H1 (cell line): ENCODE data around the gene CFAP61. TPM values are rescaled to one million over a fixed set of nuclear protein-coding genes. Genes with fewer than 3 reads are reported as not detected.

Source experiments
- BACH1 ChIP-seq: IDR thresholded peaks from 2 replicates; pipeline ENCODE4 v1.6.1; 2012; ENCODE audit warnings: low read length, improper control_type of control experiment
- BCL11A ChIP-seq, 2 experiments: IDR thresholded peaks; one replicate each; pipeline ENCODE4 v1.6.1; 2011; ENCODE audit warnings: low read depth in 2 of 2, low read length in 2 of 2, mild to moderate bottlenecking in 2 of 2
- POLR2A ChIP-seq, 2 experiments: IDR thresholded peaks; 1 replicate in 1 of 2; 2 replicates in 1 of 2; pipeline ENCODE4 v1.6.1; 2011; ENCODE audit warnings: low read depth in 2 of 2, low read length in 2 of 2, mild to moderate bottlenecking in 2 of 2; ENCODE audit errors: control extremely low read depth in 1 of 2
- RFX5 ChIP-seq: IDR thresholded peaks from 2 replicates; pipeline ENCODE4 v1.6.1; 2011; ENCODE audit warnings: low read depth, low read length, improper control_type of control experiment, borderline replicate concordance
- TEAD4 ChIP-seq: IDR thresholded peaks from 2 replicates; pipeline ENCODE4 v1.6.1; 2012; ENCODE audit warnings: low read depth, low read length, inconsistent platforms, mixed read lengths
- polyA plus RNA-seq, 7 experiments: library from polyadenylated mRNA; depleted of rRNA in 3 of 7; stranded (reverse) in 5 of 7; unstranded in 2 of 7; fragments of >200 nt in 5 of 7; fragments of 200-250 nt in 2 of 7; gene quantifications; 1 replicate in 5 of 7; 2 replicates in 1 of 7; 4 replicates in 1 of 7; pipeline versions ENCODE4 v1.2.1 to v1.2.3, GENCODE V29; 2011 to 2013; ENCODE audit warnings: missing spikeins in 2 of 7, mixed read lengths in 2 of 7
- total RNA-seq: library from RNA; stranded (reverse); fragmentation: NEBNext Ultra II Directional; extraction: Animal tissue kit (Norgen Biotek cat#: 25700); gene quantifications from 2 replicates; pipeline ENCODE4 v1.2.1, GENCODE V29; 2021

Gene CFAP61
- total and polyA plus RNA-seq, 2 of the 8 experiments (the other 6 are each of a cell fraction or from before 2014, with no cell fraction given), result 0.29 to 0.61 TPM

GRCh38 chr20:20094410-20094809 lies 42.1 kb downstream of the CFAP61 start (continued):
- no peak for TF ChIP-seq BCL11A (IDR thresholded peaks at IDR 0.05; ENCODE audit: low read depth in 2 of 2, low read length in 2 of 2)
- TF ChIP-seq TEAD4, result no peak
- TF ChIP-seq POLR2A (IDR thresholded peaks at IDR 0.05; ENCODE audit: control extremely low read depth in 1 of 2, low read depth in 2 of 2, low read length in 2 of 2), result no peak
- TF ChIP-seq RFX5, result no peak
- no peak for TF ChIP-seq BACH1
